SKM-1 treated with dmso at 0.1 percent for 144 hours (cell line): ENCODE measurements around the gene PPP2R5D.
A peak's percentile ranks its signal among the peaks of the same experiment; 100 is the strongest.
"Not testable (repeated sequence)": the region's sequence is repeated elsewhere in the genome, so short reads cannot be mapped to it uniquely, and the experiment has no call there.

ENCODE experiments used
- DNase-seq: peaks from one replicate; lab custom pipeline; 2025; ENCODE audit not compliant: unreplicated experiment; lab: John Stamatoyannopoulos, UW

The PPP2R5D gene

GRCh38 chr6:42984001-42984923 lies at the start of gene PPP2R5D:
PPP2R5D (plus strand) TSS chr6:42984570; CDS start chr6:42984678, 108 bp downstream.
- DNase-seq: peak; percentile 100

GRCh38 chr6:42935322-42935721 lies 49.0 kb upstream of the PPP2R5D start:
- DNase-seq: peak; percentile 68

- DNase-seq: no peak
These were observed 48.0 kb upstream of the PPP2R5D start for GRCh38 chr6:42936398-42936797.

- DNase-seq: no peak
These were observed 46.6 kb upstream of the PPP2R5D start for GRCh38 chr6:42937548-42938427.

GRCh38 chr6:42938428-42938796 lies 46.0 kb upstream of the PPP2R5D start:
- no peak for DNase-seq

GRCh38 chr6:42938987-42939809 lies 45.2 kb upstream of the PPP2R5D start:
- DNase-seq: no peak

- DNase-seq: no peak
These were observed 44.6 kb upstream of the PPP2R5D start for GRCh38 chr6:42939810-42940167.

GRCh38 chr6:42940493-42941045 lies 43.8 kb upstream of the PPP2R5D start:
- no peak for DNase-seq

GRCh38 chr6:42941356-42941755 lies 43.0 kb upstream of the PPP2R5D start:
- DNase-seq: not testable (repeated sequence)

- DNase-seq: no peak
These were observed 41.9 kb upstream of the PPP2R5D start for GRCh38 chr6:42942444-42942843.

- DNase-seq: no peak
These were observed 36.4 kb upstream of the PPP2R5D start for GRCh38 chr6:42947950-42948349.

- DNase-seq: no peak
These were observed 32.0 kb upstream of the PPP2R5D start for GRCh38 chr6:42952389-42952788.

- not testable (repeated sequence) for DNase-seq
These were observed 30.0 kb upstream of the PPP2R5D start for GRCh38 chr6:42954405-42954804.

- DNase-seq: no peak
These were observed 26.2 kb upstream of the PPP2R5D start for GRCh38 chr6:42958125-42958524.

- DNase-seq: no peak
These were observed 24.5 kb upstream of the PPP2R5D start for GRCh38 chr6:42959917-42960242.

GRCh38 chr6:42960243-42961019 lies 23.9 kb upstream of the PPP2R5D start, which contains the start of gene GNMT:
GNMT (plus strand) TSS chr6:42960754; CDS start chr6:42960768, 14 bp downstream.
- no peak for DNase-seq

- DNase-seq: no peak
These were observed 23.3 kb upstream of the PPP2R5D start for GRCh38 chr6:42961020-42961470.

- no peak for DNase-seq
These were observed 22.3 kb upstream of the PPP2R5D start for GRCh38 chr6:42962096-42962495.

GRCh38 chr6:42962502-42963178 lies 21.7 kb upstream of the PPP2R5D start:
- no peak for DNase-seq
